Measurements from ENCODE around the gene OR7D2.

DNA sequence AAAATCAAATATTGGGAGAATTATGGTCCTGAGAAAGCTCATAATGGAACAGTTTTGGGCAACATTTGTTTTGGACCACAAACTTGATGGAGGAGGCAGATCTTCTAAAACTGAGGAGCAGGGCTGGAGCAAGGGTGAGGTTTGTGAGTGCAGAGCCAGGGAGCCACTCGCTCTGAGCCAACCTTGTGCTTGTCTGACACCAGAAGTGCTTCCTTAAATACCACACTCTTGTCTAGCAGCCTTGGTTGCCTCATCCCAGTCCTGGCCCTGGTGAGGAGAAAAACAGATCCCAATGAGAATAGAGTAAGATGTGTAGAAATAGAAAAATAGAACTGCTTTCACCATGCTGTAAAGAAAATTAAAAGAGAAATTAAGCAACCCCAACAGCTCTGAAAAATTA lies 31.9 kb upstream of the OR7D2 start:
- TF ChIP-seq, protein P1, sequence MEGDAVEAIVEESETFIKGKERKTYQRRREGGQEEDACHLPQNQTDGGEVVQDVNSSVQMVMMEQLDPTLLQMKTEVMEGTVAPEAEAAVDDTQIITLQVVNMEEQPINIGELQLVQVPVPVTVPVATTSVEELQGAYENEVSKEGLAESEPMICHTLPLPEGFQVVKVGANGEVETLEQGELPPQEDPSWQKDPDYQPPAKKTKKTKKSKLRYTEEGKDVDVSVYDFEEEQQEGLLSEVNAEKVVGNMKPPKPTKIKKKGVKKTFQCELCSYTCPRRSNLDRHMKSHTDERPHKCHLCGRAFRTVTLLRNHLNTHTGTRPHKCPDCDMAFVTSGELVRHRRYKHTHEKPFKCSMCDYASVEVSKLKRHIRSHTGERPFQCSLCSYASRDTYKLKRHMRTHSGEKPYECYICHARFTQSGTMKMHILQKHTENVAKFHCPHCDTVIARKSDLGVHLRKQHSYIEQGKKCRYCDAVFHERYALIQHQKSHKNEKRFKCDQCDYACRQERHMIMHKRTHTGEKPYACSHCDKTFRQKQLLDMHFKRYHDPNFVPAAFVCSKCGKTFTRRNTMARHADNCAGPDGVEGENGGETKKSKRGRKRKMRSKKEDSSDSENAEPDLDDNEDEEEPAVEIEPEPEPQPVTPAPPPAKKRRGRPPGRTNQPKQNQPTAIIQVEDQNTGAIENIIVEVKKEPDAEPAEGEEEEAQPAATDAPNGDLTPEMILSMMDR (IDR thresholded peaks at IDR 0.05; ENCODE audit: insufficient read depth, low read length, poor library complexity, severe bottlenecking): no peak
- no peak for TF ChIP-seq EZH2phosphoT487 (conservative IDR thresholded peaks at IDR 0.05; ENCODE audit: low read length)

Data from SU-DHL-6 (cell line).